ENCODE measurements around the gene LENG1.

The LENG1 gene

DNA sequence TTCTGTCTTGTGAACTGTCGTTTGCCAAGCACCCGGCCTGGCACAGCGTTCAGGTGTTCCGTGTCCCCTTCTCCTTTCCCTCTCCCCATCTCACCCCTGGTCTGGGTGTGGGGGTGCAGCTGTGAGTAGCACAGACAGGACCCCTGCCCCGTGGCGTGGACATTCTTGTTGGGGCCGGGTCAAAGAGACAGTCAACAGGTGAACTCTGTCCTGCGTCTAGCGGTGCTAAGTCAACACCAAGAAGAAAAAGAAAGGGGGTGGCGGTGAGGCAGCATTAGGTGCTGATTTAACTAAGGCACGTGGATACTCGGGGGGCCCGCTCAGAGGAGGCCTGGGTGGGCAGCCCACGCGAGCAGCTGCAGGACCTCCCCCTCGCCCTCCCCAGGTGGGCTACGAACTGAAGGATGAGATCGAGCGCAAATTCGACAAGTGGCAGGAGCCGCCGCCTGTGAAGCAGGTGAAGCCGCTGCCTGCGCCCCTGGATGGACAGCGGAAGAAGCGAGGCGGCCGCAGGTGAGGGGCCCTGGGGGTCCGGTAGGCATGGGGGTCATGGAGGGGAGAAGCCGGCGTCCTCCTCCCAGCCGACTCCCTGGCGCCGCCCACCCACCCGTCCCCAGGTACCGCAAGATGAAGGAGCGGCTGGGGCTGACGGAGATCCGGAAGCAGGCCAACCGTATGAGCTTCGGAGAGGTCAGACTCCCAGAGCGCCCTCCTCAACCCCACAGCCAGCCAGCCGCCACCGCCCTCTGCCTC lies 31.7 kb downstream of the LENG1 start:
- intact Hi-C loops (cut with DNase I; ENCODE audit: low total_unique reads): no loop called here
- no peak overlapping the region for H3K27ac ChIP-seq
- H3K9me3 ChIP-seq: no peaks in the 10 kb centered on the region
- no peaks in the 10 kb centered on the region for H3K27me3 ChIP-seq
- TF ChIP-seq, protein P1, sequence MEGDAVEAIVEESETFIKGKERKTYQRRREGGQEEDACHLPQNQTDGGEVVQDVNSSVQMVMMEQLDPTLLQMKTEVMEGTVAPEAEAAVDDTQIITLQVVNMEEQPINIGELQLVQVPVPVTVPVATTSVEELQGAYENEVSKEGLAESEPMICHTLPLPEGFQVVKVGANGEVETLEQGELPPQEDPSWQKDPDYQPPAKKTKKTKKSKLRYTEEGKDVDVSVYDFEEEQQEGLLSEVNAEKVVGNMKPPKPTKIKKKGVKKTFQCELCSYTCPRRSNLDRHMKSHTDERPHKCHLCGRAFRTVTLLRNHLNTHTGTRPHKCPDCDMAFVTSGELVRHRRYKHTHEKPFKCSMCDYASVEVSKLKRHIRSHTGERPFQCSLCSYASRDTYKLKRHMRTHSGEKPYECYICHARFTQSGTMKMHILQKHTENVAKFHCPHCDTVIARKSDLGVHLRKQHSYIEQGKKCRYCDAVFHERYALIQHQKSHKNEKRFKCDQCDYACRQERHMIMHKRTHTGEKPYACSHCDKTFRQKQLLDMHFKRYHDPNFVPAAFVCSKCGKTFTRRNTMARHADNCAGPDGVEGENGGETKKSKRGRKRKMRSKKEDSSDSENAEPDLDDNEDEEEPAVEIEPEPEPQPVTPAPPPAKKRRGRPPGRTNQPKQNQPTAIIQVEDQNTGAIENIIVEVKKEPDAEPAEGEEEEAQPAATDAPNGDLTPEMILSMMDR (IDR thresholded peaks at IDR 0.05): no peak
- no peak overlapping the region for H3K4me3 ChIP-seq
- no peak for DNase-seq
- H3K4me1 ChIP-seq: no peaks in the 10 kb centered on the region
- peaks cover 66 to 98% (median 81%) of the 10 kb centered on the region in 3 donors for H3K36me3 ChIP-seq

DNA sequence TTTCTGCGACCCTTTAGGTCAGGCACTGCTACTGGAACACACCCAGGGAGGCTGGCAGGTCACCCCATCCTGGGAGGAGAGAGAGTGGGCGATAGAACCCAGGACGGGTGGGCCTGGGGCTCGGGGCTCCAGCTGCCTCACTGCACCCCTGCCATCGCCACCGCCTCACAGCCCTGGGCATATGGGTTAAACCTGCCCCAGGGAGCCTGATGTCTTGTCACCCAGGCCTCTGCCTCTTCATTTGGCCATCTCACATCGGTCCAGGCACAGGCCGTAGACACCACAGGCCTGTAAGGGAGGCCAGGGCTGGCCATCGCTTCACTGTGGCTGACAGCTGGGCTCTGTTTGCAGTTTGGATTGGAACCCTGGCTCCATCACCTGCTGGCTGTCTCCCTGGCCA lies 33.8 kb downstream of the LENG1 start:
- Histone ChIP-seq H3K27me3 (no peaks in the 10 kb centered on the region), H3K27ac (no peak overlapping the region), H3K9me3 (no peaks in the 10 kb centered on the region), H3K4me1 (no peaks in the 10 kb centered on the region), H3K4me3 (no peak overlapping the region), H3K36me3 (peaks cover 82 to 98% (median 94%) of the 10 kb centered on the region in 3 donors)
- no peak for DNase-seq
- TF ChIP-seq, protein P1 (IDR thresholded peaks at IDR 0.05): no peak
- intact Hi-C loops (cut with DNase I; ENCODE audit: low total_unique reads): no loop called here

DNA sequence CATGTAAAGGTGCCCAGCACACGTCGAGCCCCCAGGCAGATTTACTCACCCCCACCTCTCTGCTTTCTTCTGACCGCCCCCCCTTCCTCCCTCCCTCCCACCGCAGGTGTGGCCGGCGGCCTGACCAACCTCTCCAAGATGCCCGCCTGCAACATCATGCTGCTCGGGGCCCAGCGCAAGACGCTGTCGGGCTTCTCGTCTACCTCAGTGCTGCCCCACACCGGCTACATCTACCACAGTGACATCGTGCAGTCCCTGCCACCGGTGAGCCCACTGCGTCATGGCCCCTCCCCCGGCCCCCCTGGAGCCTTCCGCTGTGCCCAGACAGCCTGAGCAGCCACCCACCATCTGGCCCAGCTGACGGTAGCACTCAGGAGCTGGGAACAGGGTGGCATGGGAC lies 35.1 kb downstream of the LENG1 start:
- H3K9me3 ChIP-seq: no peaks in the 10 kb centered on the region
- intact Hi-C loops (cut with DNase I; ENCODE audit: low total_unique reads): no loop called here

DNA sequence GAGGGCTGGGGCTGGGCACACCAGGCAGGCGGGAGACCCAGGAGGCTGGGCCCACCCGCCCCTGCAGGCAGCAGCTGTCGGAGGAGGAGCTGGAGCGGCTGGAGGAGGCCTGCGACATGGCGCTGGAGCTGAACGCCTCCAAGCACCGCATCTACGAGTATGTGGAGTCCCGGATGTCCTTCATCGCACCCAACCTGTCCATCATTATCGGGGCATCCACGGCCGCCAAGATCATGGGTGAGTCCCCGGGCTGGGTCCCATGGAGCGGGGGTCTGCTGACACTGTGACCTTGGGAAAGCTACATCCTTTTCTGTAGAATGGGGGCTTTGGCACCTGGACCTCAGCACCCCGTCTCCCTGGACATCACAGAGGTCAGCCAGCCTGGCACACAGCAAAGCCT lies 35.8 kb downstream of the LENG1 start:
- Histone ChIP-seq H3K27ac (no peak overlapping the region), H3K4me1 (no peaks in the 10 kb centered on the region), H3K9me3 (no peaks in the 10 kb centered on the region), H3K4me3 (no peak overlapping the region), H3K27me3 (no peaks in the 10 kb centered on the region), H3K36me3 (peaks cover 88 to 99% (median 93%) of the 10 kb centered on the region in 3 donors)
- intact Hi-C loops (cut with DNase I; ENCODE audit: low total_unique reads): no loop called here
- TF ChIP-seq, protein P1 (IDR thresholded peaks at IDR 0.05): no peak
- DNase-seq: no peak

More for the DNA sequence above, 35.1 kb downstream of the LENG1 start:
- Histone ChIP-seq H3K27ac (no peak overlapping the region), H3K27me3 (no peaks in the 10 kb centered on the region), H3K4me3 (no peak overlapping the region), H3K4me1 (no peaks in the 10 kb centered on the region), H3K36me3 (peaks cover 90 to 99% (median 96%) of the 10 kb centered on the region in 3 donors)
- TF ChIP-seq, protein P1 (IDR thresholded peaks at IDR 0.05): no peak
- no peak for DNase-seq

DNA sequence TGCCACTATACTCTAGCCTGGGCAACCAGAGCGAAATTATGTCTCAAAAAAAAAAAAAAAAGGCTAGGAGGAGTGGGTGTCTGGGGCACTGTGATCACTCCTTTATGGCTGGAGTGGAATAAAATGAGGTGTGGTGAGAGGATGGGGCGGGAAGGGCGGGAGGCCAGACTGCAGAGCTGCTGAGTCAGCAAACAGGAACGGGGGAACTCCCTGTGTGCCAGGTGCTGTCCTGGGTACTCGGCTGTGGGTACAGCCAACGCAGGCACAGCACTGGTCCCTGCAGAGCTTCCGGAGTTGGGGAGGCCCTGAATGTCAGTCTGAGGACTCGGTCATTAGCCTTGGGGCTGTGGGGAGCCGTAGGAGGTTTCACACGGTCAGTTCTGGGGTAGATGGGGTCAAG lies 38.3 kb downstream of the LENG1 start:
- peaks cover 0 to 10% (median 9%) of the 10 kb centered on the region in 4 donors for H3K4me1 ChIP-seq
- H3K36me3 ChIP-seq: peaks cover 72 to 85% (median 77%) of the 10 kb centered on the region in 3 donors
- no peaks in the 10 kb centered on the region for H3K27me3 ChIP-seq
- DNase-seq: no peak
- no peak overlapping the region for H3K27ac ChIP-seq
- intact Hi-C loops (cut with DNase I; ENCODE audit: low total_unique reads): no loop called here
- no peak overlapping the region for H3K4me3 ChIP-seq
- no peaks in the 10 kb centered on the region for H3K9me3 ChIP-seq
- TF ChIP-seq, protein P1 (IDR thresholded peaks at IDR 0.05): no peak

Data from tibial artery (tissue), 4 donors.